DOHH2 (cell line): Measurements from ENCODE around the gene TRMT5.

Experiments used
- EZH2phosphoT487 ChIP-seq: fragments of 200-600 bp; sonication (generic); IDR thresholded peaks from 2 replicates; pipeline ENCODE4 v1.6.1; 2017; ENCODE audit warnings: borderline replicate concordance, mild to moderate bottlenecking, antibody characterized with exemption, low read length, moderate library complexity, mixed read lengths
- TF ChIP-seq, protein P1 (sequence below): fragments of 200-600 bp; sonication (generic); IDR thresholded peaks from one replicate; pipeline ENCODE4 v1.5.1; 2014; ENCODE audit warnings: antibody characterized with exemption, mild to moderate bottlenecking, low read depth, low read length; ENCODE audit not compliant: poor library complexity, severe bottlenecking

DNA sequence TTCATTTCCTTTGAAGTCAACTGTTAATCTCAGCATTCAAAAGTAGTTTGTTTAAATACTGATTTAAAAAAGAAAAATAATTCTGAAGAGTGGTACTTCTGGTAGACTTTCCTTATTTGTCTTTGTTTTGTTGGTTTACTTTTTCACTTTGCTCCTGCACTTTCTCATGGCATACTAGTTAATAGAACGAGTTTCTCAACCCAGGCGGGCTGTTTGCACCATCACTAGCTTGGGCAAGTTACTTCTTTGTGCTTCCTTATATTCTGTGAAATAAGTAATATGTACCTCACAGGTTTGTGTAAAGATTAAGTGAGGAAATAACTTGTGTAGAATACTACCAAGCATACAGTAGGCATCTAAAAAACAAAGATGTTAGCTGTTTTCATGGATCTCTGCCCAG, 45.6 kb upstream of the TRMT5 start:
- TF ChIP-seq, protein P1, sequence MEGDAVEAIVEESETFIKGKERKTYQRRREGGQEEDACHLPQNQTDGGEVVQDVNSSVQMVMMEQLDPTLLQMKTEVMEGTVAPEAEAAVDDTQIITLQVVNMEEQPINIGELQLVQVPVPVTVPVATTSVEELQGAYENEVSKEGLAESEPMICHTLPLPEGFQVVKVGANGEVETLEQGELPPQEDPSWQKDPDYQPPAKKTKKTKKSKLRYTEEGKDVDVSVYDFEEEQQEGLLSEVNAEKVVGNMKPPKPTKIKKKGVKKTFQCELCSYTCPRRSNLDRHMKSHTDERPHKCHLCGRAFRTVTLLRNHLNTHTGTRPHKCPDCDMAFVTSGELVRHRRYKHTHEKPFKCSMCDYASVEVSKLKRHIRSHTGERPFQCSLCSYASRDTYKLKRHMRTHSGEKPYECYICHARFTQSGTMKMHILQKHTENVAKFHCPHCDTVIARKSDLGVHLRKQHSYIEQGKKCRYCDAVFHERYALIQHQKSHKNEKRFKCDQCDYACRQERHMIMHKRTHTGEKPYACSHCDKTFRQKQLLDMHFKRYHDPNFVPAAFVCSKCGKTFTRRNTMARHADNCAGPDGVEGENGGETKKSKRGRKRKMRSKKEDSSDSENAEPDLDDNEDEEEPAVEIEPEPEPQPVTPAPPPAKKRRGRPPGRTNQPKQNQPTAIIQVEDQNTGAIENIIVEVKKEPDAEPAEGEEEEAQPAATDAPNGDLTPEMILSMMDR, result no peak
- no peak for TF ChIP-seq EZH2phosphoT487
